ENCODE results near the gene MAD1L1. TPM values are rescaled to one million over a fixed set of nuclear protein-coding genes. Genes with fewer than 3 reads are reported as not detected.

The MAD1L1 gene
- total RNA-seq, 1 donor from 2014 or later = 32.3 TPM

- Mint-ChIP-seq H3K4me1 (ENCODE audit: low read depth, unreplicated experiment) (peaks cover 7% of the 10 kb centered on the region), H3K27ac (ENCODE audit: unreplicated experiment) (no peak overlapping the region), H3K4me3 (ENCODE audit: unreplicated experiment) (no peak overlapping the region), H3K36me3 (ENCODE audit: low read depth, unreplicated experiment) (peaks cover 1% of the 10 kb centered on the region), H3K9me3 (ENCODE audit: unreplicated experiment) (peaks cover 1% of the 10 kb centered on the region), H3K27me3 (ENCODE audit: low read depth, unreplicated experiment) (no peaks in the 10 kb centered on the region)
- Histone ChIP-seq H2AFZ (ENCODE audit: low read depth, low read length) (no peak overlapping the region), H4K20me1 (ENCODE audit: insufficient read depth, low read length) (no peaks in the 10 kb centered on the region), H3K27me3 (ENCODE audit: insufficient read depth, low read length) (no peaks in the 10 kb centered on the region), H3K9me3 (ENCODE audit: insufficient read depth, low read depth, low read length) (no peaks in the 10 kb centered on the region), H3K4me3 (ENCODE audit: insufficient read depth, low read depth, low read length) (no peak overlapping the region), H3K4me2 (ENCODE audit: low read length) (no peak overlapping the region), H3K27ac (ENCODE audit: low read depth, low read length) (no peak overlapping the region), H3K9ac (ENCODE audit: low read length) (no peak overlapping the region), H3K36me3 (ENCODE audit: insufficient read depth, low read length) (no peaks in the 10 kb centered on the region), H3K4me1 (ENCODE audit: insufficient read depth, low read length) (peaks cover 20% of the 10 kb centered on the region), H3K79me2 (ENCODE audit: insufficient read depth, low read length) (no peaks in the 10 kb centered on the region)
- TF ChIP-seq EZH2 (IDR thresholded peaks at IDR 0.05; ENCODE audit: insufficient read depth, low read length) (no peak), CTCF (IDR thresholded peaks at IDR 0.05; ENCODE audit: insufficient read depth, low read depth, low read length) (no peak)
- FAIRE-seq (no peak), DNase-seq (ENCODE audit: low read depth) (no peak)
Measured at GRCh38 chr7:1900847-1901246, 331.9 kb downstream of the MAD1L1 start.

GRCh38 chr7:1899951-1900762 lies 332.6 kb downstream of the MAD1L1 start:
- no peak overlapping the region for H3K27ac Mint-ChIP-seq (ENCODE audit: unreplicated experiment)
- peaks cover 7% of the 10 kb centered on the region for H3K4me1 Mint-ChIP-seq (ENCODE audit: low read depth, unreplicated experiment)
- H3K79me2 ChIP-seq (ENCODE audit: insufficient read depth, low read length) = no peaks in the 10 kb centered on the region
- H3K9me3 ChIP-seq (ENCODE audit: insufficient read depth, low read depth, low read length) = no peaks in the 10 kb centered on the region
- no peak overlapping the region for H3K4me3 ChIP-seq (ENCODE audit: insufficient read depth, low read depth, low read length)
- peaks cover 1% of the 10 kb centered on the region for H3K36me3 Mint-ChIP-seq (ENCODE audit: low read depth, unreplicated experiment)
- H2AFZ ChIP-seq (ENCODE audit: low read depth, low read length) = no peak overlapping the region
- DNase-seq (ENCODE audit: low read depth) (no peak), FAIRE-seq (no peak)
- H3K27me3 Mint-ChIP-seq (ENCODE audit: low read depth, unreplicated experiment) = no peaks in the 10 kb centered on the region
- no peak overlapping the region for H3K4me3 Mint-ChIP-seq (ENCODE audit: unreplicated experiment)
- H4K20me1 ChIP-seq (ENCODE audit: insufficient read depth, low read length) = no peaks in the 10 kb centered on the region
- TF ChIP-seq EZH2 (IDR thresholded peaks at IDR 0.05; ENCODE audit: insufficient read depth, low read length) (no peak), CTCF (IDR thresholded peaks at IDR 0.05; ENCODE audit: insufficient read depth, low read depth, low read length) (no peak)
- peaks cover 1% of the 10 kb centered on the region for H3K9me3 Mint-ChIP-seq (ENCODE audit: unreplicated experiment)
- peak overlapping the region; percentile 68 for H3K27ac ChIP-seq (ENCODE audit: low read depth, low read length)
- no peaks in the 10 kb centered on the region for H3K27me3 ChIP-seq (ENCODE audit: insufficient read depth, low read length)
- peaks cover 20% of the 10 kb centered on the region for H3K4me1 ChIP-seq (ENCODE audit: insufficient read depth, low read length)
- H3K36me3 ChIP-seq (ENCODE audit: insufficient read depth, low read length) = no peaks in the 10 kb centered on the region
- peak overlapping the region; percentile 31 for H3K4me2 ChIP-seq (ENCODE audit: low read length)
- H3K9ac ChIP-seq (ENCODE audit: low read length) = no peak overlapping the region

- peaks cover 20% of the 10 kb centered on the region for H3K4me1 ChIP-seq (ENCODE audit: insufficient read depth, low read length)
- peak; percentile 94 for DNase-seq (ENCODE audit: low read depth)
- no peak overlapping the region for H3K4me3 Mint-ChIP-seq (ENCODE audit: unreplicated experiment)
- no peaks in the 10 kb centered on the region for H3K9me3 ChIP-seq (ENCODE audit: insufficient read depth, low read depth, low read length)
- H3K36me3 ChIP-seq (ENCODE audit: insufficient read depth, low read length) = no peaks in the 10 kb centered on the region
- H3K79me2 ChIP-seq (ENCODE audit: insufficient read depth, low read length) = no peaks in the 10 kb centered on the region
- peak overlapping the region; percentile 31 for H3K4me2 ChIP-seq (ENCODE audit: low read length)
- H3K9ac ChIP-seq (ENCODE audit: low read length) = peak overlapping the region; percentile 49
- peaks cover 7% of the 10 kb centered on the region for H3K4me1 Mint-ChIP-seq (ENCODE audit: low read depth, unreplicated experiment)
- H3K9me3 Mint-ChIP-seq (ENCODE audit: unreplicated experiment) = peaks cover 1% of the 10 kb centered on the region
- TF ChIP-seq EZH2 (IDR thresholded peaks at IDR 0.05; ENCODE audit: insufficient read depth, low read length) (no peak), CTCF (IDR thresholded peaks at IDR 0.05; ENCODE audit: insufficient read depth, low read depth, low read length) (no peak)
- H3K4me3 ChIP-seq (ENCODE audit: insufficient read depth, low read depth, low read length) = no peak overlapping the region
- H3K27me3 Mint-ChIP-seq (ENCODE audit: low read depth, unreplicated experiment) = no peaks in the 10 kb centered on the region
- no peaks in the 10 kb centered on the region for H4K20me1 ChIP-seq (ENCODE audit: insufficient read depth, low read length)
- no peak for FAIRE-seq
- H2AFZ ChIP-seq (ENCODE audit: low read depth, low read length) = no peak overlapping the region
- no peak overlapping the region for H3K27ac Mint-ChIP-seq (ENCODE audit: unreplicated experiment)
- H3K36me3 Mint-ChIP-seq (ENCODE audit: low read depth, unreplicated experiment) = peaks cover 1% of the 10 kb centered on the region
- H3K27ac ChIP-seq (ENCODE audit: low read depth, low read length) = peak overlapping the region; percentile 69
- no peaks in the 10 kb centered on the region for H3K27me3 ChIP-seq (ENCODE audit: insufficient read depth, low read length)
Measured at GRCh38 chr7:1899196-1899595, 333.5 kb downstream of the MAD1L1 start.
